Measurements from ENCODE around the gene SSU72.
"Not testable (repeated sequence)": the region's sequence is repeated elsewhere in the genome, so short reads cannot be mapped to it uniquely, and the experiment has no call there.

The SSU72 gene

DNA sequence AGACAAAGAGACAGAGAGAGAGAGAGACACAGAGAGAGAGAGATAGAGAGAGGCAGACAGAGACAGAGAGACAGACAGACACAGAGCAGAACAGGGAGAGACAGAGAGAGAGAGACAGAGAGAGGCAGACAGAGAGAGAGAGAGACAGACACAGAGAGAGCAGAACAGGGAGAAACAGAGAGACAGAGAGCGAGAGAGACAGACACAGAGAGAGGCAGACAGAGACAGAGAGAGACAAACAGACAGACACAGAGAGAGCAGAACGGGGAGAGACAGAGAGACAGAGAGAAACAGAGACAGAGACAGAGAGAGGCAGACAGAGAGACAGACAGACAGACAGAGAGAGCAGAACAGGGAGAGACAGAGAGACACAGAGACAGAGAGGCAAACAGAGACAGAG, 20.7 kb upstream of the SSU72 start:
- DNase-seq, result not testable (repeated sequence)

DNA sequence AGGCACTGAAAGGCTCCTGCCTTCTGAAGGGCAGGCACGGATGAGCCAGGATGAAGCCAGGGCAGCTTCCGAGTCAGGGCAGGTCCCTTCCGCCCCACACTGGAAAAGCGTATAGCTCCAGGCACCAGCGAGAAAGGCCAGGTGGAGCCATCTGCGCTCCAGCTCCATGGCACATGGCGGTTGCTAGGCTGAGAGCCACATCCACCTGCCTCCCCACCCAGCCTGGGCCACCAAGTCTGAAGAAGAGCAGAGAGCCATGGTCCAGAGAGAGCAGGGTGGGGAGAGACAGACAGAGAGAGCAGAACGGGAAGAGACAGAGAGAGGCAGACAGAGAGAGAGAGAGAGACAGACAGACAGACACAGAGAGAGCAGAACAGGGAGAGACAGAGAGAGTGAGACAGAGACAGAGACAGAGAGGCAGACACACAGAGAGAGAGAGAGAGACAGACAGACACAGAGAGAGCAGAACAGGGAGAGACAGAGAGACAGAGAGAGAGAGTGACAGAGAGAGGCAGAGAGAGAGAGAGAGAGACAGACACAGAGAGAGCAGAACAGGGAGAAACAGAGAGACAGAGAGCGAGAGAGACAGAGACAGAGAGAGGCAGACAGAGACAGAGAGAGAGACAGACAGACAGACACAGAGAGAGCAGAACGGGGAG, 20.1 kb upstream of the SSU72 start:
- no peak for DNase-seq

DNA sequence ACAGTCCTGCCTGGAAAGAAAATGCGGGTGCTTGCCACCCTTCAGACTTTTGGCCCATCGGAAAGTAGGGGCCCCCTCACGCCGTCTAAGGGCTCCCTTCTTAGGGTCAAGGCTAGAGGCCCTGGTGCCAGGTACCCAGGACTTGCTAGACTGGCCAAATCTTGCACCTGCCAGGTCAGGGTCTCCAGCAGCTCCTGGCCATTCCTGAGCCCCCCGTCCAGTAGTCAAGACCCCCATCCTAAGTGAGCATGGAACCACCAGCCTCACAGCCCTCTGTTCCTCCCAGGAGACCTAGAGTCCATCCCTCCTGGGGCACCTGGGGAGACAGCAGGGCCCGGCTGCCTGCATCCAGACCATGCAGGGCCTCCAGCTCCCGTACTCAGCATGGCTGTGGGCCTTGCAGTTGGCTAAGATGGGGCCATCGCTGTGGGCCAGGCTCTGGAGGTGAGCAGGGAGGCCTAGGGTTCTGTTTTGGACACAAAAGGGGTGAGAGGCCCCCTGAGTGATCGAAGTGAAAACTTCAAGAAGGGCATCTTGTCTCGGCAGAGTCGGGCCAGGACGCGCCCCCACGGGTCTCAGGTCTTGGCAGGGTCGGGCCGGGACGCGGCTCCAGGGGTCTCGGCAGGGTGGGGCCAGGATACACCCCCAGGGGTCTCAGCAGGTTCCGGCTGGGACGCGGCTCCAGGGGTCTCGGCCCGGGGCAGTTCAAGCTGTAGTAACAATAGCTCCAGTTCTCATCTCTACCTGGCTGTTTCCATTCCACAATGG, 19.4 kb upstream of the SSU72 start:
- no peak for DNase-seq

DNA sequence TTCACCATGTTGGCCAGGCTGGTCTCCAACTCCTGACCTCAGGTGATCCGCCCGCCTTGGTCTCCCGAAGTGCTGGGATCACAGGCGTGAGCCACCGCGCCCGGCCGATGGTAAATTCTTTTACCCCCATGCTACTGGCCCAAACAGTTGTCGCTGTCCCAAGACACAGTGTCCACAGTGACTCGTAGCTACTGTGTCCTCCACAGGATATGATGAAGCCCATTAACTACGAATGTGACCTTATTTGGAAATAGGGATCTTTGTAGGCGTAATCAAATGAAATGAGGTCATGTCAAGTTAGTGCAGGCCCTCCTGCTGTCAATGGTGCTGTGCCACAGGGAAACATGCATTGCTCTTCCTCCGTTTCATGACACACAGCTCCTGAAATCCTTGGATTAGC, 16.8 kb upstream of the SSU72 start:
- peak; percentile 35 for DNase-seq

DNA sequence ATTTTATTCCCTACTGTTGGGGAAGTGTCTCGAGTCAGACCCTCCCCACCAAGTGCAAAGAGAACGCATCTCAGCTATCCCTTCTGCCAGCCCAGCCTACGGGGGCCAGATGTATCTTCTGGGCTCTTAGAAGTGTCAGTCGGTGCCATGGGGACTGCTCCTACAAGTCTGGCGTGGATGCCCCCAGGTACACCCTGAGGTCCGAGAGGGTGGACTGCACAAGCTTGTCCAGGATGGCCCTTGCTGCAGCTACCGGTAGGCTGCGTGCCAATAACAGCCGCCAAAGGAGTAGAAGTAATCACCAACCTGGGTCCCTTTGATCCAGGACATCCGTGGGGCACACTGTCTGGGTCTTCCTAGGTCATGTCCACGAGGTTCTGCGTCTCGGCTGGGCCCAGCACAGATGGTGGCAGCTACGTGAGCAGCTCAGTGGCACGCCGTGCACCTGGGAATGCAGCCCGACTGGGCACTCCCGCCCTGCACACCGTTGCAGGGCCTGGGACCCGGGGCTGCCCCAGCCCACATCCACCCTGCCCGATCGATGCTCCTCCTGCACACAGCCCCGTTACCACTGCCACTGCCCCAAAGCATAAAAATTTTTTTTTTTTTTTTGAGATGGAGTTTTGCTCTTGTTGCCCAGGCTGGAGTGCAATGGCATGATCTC, 8.8 kb upstream of the SSU72 start:
- no peak for DNase-seq

DNA sequence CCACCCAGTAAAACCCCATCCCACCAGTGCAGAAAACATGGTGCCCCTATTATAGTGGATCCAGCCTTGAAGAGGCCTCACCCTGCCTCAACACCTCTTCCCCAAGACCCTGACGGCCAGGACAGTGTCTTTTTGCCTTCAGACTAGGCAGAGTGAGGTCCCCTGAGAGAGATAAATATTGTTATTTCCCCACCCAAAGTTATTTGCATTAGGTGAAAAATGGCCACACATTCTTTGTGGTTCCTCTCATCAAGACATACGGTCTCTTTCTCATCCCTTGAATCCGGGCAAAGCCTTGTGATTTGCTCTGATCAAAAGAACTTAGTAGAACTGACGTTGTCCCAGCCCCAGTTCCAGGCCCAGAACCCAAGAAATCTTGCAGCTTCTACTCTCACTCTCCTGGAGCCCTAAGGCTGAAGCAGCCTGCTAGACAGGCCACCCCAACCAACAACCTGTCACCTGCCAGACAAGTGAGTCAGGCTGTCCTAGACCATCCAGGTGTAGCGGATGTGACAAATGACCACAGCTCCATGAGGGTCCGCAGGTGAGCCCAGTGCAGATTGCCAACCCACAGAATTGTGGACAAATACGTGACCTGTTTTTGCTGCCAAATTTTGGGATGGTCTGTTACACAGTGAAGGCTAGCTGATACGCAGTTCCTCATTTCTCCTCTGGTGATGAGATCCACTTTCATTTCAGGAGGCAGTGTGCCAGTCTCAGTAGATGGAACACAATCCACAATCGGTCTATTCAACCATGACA, 8.1 kb upstream of the SSU72 start:
- no peak for DNase-seq

DNA sequence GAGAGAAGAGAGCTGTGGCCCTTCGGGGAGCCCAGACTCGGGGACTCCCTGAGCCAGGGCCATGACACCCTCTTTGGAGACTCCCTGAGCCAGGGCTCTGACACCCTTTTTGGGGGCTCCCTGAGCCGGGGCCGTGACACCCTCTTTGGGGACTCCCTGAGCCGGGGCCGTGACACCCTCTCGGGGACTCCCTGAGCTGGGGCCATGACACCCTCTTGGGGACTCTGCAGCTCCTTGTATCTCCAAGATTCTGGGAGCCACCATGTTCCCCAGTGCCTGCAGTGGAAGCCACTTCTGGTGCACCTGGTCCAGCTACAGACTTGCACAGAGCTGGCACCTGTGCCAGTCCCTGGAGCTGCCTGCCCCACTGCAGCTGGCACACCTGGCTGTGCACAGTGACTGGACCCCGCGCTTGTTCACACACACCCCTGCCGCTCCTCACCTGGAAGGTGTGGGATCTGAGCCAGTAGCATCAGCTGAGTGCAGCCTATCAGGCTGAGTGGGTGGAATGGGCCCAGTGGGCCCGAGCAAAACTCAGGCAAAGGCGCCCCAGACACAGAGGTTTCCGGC, 3.8 kb upstream of the SSU72 start:
- DNase-seq, result no peak

DNA sequence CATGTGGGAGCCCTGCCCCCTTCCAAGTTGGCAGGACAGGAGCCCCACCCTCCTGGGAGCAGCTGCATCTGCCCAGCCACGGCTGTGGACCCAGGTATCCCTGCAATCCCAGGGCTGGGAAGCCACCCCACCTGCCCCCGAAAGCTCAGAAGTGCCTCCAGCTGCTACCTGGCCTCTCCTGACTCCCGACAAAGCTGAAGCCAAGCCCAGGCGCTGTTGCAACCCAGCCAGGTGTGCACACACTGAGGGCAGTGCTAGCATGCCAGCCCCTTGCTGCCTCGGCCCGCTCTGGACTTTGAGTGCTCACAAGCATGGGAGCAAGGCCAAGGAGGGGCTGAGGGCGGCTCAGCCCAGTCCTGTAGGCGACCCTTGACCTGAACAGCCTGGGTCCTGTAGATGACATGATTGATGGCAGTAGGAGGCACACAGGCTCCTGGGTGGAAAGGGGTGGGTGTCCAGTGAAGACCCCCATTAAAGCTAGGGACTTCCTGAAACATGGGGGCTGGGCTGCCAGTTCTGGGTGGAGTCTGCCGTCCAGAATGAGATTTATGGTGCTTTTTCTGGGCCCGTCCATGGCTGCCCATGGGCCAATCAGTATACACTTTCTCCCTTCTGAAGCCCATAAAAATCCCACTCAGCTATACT, 2.8 kb upstream of the SSU72 start:
- no peak for DNase-seq

DNA sequence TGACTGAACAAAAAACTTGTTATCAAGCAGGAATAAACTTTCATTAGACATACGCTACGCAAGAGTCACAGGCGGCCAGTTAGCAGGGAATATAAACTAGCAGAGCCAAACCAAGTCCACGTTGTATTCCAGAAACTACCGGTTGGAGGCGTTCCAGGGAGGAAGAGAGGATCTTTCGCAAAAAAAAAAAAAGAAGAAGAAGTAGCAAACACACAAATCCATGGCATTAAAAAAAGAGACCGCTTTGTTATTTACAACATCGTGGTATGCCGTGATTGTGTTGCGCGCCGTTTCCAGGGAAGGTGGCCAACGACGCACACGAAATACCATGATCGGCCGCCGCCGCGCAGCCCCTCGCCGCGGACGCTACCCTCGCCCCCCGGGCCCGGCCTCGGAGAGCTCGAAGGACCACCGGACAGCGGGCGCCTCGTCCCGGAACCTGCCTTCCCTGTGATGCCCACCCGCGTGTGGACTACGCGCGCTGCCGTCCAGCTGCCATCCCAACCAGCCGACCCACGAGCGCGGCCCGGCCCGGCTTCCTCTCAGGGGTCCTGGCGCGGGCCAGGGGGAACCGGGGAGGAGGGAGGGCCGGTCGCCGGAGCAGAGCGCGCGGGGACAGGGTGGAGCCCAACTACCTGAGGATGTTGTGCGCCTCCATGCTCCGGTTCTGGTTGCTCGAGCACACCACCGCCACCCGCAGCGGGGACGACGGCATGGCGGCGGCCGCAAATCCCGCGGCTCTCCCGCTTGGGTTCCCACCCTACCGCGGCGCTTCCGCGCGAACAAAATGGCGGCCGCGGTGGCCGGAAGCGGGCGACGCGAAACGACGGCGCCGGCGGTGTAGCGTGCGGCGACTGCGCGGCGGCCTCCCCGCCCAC, 581 bp downstream of the SSU72 start:
- DNase-seq, result peak; percentile 73

DNA sequence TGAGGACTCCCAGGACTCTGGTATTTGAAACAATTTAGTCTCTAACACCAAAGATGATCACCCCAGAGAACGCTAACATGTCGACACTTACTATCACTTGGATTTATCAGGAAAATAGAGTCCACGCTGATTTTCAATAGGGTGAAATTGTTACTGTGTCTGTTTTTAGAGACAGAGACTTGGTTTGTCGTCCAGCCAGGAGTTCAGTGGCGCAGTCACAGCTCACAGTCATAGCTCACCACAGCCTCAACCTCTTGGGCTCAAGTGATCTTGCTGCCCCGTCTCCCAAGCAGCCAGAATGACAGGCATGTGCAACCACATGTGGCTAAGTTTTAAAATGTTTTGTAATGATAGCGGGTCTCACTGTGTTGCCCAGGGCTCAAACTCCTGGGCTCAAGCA, 5.3 kb downstream of the SSU72 start:
- DNase-seq, result no peak

DNA sequence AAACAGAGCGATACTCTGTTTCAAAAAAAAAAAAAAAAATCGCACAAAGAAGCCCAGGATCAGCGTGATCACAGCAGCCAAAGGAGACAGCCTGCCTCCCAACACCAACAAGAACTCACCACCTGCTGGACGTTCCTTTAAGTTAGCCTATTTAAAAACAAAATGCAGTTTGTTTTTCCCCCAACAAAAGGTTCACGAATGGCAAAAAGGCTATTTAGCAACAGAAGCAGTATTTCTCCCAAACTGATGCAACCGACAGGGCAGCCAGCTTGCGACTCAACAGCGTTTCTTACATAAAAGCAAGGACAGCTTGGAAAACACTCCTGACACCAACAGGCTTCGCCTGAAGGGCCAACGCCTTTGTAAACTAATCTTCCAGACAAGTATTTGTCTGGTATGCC, 6.8 kb downstream of the SSU72 start:
- no peak for DNase-seq

DNA sequence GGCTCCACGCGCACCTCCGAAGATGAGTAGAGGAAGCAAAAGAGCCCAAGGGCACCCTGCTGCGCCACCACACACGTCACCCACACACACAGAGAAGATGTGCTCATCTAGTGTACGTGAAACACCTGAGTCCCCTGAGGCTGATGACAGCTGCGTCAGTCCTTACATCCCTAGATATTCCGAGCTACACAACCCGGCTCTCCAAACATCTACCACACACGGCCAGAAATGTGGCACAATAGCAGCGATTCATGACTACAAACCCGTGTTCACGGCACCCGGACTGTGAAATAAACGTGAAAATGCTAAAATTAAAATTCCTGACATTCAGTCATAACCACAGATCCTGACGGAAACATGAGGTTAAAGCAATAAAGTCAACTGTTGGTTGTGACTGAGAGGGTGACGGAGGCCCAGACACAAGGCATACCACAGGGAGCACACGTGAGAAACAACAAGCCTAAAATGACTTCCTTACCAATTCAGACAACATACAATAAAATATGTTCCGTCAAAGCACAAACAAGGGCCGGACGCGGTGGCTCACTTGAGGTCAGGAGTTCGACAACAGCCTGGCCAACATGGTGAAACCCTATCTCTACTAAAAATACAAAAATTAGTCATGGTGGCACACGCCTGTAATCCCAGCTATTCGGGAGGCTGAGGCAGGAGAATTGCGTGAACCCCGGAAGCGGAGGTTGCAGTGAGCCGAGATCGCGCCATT, 7.3 kb downstream of the SSU72 start:
- no peak for DNase-seq

DNA sequence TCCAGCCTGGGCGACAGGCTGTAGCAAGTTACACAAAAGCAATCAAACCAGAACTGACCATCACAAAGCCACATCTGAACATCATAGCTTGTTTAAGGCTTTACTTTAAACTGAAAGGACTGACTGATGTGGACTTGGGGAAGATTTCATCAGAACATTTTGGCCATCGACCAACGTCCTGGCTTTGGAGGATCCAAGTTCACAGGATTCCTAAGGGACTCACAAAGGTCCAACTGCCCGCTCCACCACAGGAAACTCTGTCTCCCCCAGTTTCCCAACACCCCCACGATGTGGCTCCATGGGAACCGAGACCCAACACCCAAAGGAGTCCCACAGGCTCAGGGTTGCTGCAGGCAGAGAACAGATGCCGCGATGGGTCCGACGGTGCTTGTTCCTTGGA, 9.3 kb downstream of the SSU72 start:
- peak; percentile 14 for DNase-seq

DNA sequence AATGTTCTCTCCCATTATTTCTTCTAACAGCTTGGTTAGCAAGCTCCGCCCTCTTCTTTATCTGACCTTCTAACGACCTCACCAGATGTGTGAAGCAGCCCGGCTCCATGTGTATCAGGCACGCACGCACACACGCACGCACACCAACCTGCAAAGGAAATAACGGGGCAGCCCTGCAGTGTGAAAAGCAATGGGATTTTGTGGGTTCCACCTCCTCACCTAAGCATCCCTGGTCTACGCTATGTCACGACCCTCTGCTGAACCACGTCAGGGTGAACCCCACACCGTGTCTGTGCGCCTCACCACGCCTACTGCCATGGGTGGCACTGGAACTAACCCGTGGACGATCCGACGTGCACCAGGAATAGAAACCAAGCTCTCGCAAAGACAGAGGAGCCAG, 10.4 kb downstream of the SSU72 start:
- DNase-seq, result peak; percentile 22

DNA sequence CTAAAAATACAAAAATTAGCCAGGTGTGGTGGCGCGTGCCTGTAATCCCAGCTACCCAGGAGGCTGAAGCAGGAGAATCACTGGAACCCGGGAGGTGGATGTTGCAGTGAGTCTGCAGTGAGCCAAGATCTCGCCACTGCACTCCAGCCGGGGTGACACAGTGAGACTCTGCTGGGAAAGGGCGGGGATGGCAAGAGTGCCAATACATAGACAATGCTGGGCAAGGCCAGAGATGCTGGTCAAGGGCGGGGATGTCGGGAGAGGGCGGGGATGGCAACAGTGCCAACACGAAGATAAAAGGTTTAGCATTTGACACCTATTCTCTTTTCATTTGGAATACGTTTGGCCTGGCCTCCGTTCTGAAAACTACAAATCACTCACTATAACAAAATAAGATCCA, 11.0 kb downstream of the SSU72 start:
- no peak for DNase-seq

DNA sequence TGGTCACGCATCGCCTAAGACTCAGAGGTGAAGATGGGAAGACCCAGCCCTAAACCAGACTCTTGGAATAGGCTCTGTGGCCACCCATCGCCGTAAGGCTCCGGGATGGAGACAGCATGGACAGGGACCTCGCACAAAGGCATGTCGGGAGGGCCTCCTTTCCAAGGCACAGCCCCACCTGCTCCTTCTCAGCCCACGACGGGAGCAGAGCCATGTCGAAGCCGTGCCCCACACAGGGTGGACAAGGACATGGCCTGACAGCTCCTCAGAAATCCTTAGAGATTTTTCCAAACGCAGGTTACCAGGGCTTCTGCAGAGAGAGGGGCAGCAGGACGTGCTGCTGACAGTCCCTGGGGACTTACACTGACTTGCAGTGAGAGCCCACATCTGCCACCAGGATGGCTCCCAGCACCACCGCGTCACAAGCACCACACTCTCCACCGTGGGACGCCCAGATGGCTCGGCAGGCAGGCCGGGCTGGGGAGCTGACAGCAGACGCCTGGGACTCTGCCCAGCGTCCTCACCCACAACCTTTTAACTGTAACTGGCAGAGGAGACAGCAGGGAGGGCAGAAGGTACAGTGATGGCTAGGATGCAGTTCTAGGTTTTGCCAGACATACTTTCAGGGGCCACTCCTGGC, 12.0 kb downstream of the SSU72 start:
- no peak for DNase-seq

DNA sequence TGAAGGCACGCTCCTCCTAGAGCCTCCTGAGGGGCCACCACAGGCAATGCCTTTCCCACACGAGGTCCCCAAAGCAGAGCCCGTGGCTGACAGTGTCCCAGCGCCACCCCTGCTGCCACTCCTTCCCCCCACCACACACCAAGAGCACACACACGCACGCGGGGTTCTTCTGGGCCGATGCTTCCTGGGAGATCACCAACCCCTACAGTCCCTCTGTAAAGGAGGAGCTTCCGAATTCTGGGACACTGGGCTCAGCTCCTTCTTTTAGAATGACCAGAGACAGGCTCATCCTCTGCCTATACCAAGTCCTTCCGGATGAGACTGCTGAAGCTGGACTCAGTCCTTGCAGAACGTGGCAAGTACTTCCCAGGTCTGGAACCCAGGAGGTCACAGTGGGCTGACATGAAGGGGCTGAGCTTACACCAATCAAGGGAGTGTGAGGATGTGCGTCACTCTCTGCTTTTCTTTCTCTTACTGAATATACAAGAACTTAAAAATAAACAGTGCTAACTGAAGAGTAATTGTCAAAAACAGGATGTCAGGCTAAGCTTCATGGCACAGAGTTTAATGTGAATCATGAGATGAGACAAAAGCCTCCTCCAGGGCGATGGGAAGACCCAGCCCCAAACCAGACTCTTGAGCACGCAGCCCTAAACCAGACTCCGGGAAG, 12.7 kb downstream of the SSU72 start:
- no peak for DNase-seq

DNA sequence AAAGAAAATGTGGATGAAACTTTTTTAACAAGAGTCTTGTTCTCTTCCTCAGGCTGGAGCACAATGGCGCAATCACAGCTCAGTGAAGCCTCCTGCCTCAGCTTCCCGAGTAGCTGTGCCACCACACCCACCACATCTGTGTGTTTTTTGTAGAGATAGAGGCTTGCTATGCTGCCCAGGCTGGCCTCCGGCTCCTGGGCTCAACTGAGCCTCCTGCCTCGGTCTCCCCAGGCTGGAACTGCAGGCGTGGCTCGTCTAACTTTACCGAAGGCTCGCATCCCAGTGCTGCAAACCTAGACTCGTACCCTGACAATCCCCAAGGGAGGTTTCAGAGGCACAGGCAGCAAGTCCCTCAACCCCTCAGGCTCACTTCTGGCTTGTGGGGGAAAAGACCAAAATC, 14.5 kb downstream of the SSU72 start:
- no peak for DNase-seq

DNA sequence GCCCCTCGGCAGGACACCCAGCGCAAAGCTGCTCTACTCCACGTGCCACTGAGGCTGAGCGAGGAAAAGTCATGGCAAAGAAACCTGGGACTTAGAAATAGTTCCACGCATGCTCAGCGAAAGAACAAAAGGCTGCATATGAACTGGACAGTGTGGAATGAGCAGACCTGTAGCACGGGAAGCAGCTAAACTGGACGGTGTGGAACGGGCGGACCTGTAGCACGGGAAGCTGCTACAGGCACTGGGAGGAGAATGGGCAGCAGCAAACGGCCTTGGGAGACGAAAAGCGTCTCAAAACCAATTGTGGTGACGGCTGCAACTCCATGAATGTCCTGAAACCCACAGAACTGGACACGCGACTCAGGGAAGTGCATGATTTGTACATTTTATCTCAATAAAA, 15.6 kb downstream of the SSU72 start:
- DNase-seq, result no peak

All from fibroblast of skin of abdomen (primary cell).